HPDE6-E6E7 (cell line): ENCODE results near the gene GABBR2.

Experiments
- DNase-seq: peaks from one replicate; pipeline ENCODE4 v3.0.0; 2011; ENCODE audit warnings: missing footprints; ENCODE audit errors: extremely low spot score

The GABBR2 gene

GRCh38 chr9:98569491-98569890 is 139.2 kb downstream of the GABBR2 start:
- DNase-seq, result no peak

- DNase-seq, result no peak
Measured at GRCh38 chr9:98568909-98569469, 139.7 kb downstream of the GABBR2 start.

- no peak for DNase-seq
Measured at GRCh38 chr9:98568234-98568908, 140.4 kb downstream of the GABBR2 start.

GRCh38 chr9:98567540-98568233 is 141.0 kb downstream of the GABBR2 start:
- DNase-seq, result no peak

- no peak for DNase-seq
Measured at GRCh38 chr9:98565152-98566135, 143.3 kb downstream of the GABBR2 start.

- DNase-seq, result no peak
Measured at GRCh38 chr9:98564714-98565113, 144.0 kb downstream of the GABBR2 start.

- no peak for DNase-seq
Measured at GRCh38 chr9:98563988-98564387, 144.7 kb downstream of the GABBR2 start.

- no peak for DNase-seq
Measured at GRCh38 chr9:98563212-98563907, 145.4 kb downstream of the GABBR2 start.

- no peak for DNase-seq
Measured at GRCh38 chr9:98559561-98559960, 149.2 kb downstream of the GABBR2 start.

- DNase-seq, result no peak
Measured at GRCh38 chr9:98558575-98558974, 150.2 kb downstream of the GABBR2 start.

GRCh38 chr9:98556511-98556910 is 152.2 kb downstream of the GABBR2 start:
- no peak for DNase-seq

GRCh38 chr9:98555651-98556465 is 152.9 kb downstream of the GABBR2 start:
- no peak for DNase-seq

GRCh38 chr9:98554752-98555151 is 154.0 kb downstream of the GABBR2 start:
- DNase-seq, result no peak

- no peak for DNase-seq
Measured at GRCh38 chr9:98552331-98552730, 156.4 kb downstream of the GABBR2 start.

- DNase-seq, result peak; percentile 40
Measured at GRCh38 chr9:98551511-98552286, 157.0 kb downstream of the GABBR2 start.

GRCh38 chr9:98550206-98550820 is 158.4 kb downstream of the GABBR2 start:
- DNase-seq, result no peak

- DNase-seq, result no peak
Measured at GRCh38 chr9:98549401-98549800, 159.3 kb downstream of the GABBR2 start.

GRCh38 chr9:98547606-98548005 is 161.1 kb downstream of the GABBR2 start:
- DNase-seq, result no peak

GRCh38 chr9:98545021-98545420 is 163.7 kb downstream of the GABBR2 start:
- no peak for DNase-seq
